NT2/D1 (cell line): Measurements from ENCODE around the gene DUSP16.

Experiments
- SUZ12 ChIP-seq: IDR thresholded peaks from 2 replicates; pipeline ENCODE4 v1.6.1; 2011; ENCODE audit not compliant: insufficient read length, insufficient read depth; ENCODE audit errors: extremely low read depth
- YY1 ChIP-seq: IDR thresholded peaks from 2 replicates; pipeline ENCODE4 v1.6.1; 2011; ENCODE audit not compliant: insufficient read length, insufficient read depth
- ZNF274 ChIP-seq: IDR thresholded peaks from 2 replicates; pipeline ENCODE4 v1.6.1; 2011; ENCODE audit warnings: mild to moderate bottlenecking, low read depth, low read length

- TF ChIP-seq ZNF274 (no peak), SUZ12 (no peak), YY1 (no peak)
These were observed 38.5 kb downstream of the DUSP16 start for GRCh38 chr12:12524128-12524527.
